RCC 7860 (cell line): Measurements from ENCODE around the gene ST3GAL5.
A peak's percentile ranks its signal among the peaks of the same experiment; 100 is the strongest.
"Not testable (repeated sequence)": the region's sequence is repeated elsewhere in the genome, so short reads cannot be mapped to it uniquely, and the experiment has no call there.

Source experiments
- DNase-seq: peaks from one replicate; pipeline ENCODE4 v3.0.0-alpha.2; 2015; ENCODE audit warnings: low spot score
- FAIRE-seq: peaks from 2 replicates; lab custom pipeline; 2012; peaks lifted over from hg19 to GRCh38; lab: Jason Lieb, UNC

ST3GAL5 gene

GRCh38 chr2:85888684-85889626 is at the start of gene ST3GAL5:
Gene ST3GAL5, minus strand, starts transcription at chr2:85888990. Its CDS starts 85 bp downstream, at chr2:85888905.
- FAIRE-seq (no peak), DNase-seq (peak; percentile 59)

GRCh38 chr2:85938456-85938855 is 49.7 kb upstream of the ST3GAL5 start:
- FAIRE-seq (no peak), DNase-seq (no peak)

GRCh38 chr2:85937069-85937439 is 48.3 kb upstream of the ST3GAL5 start:
- FAIRE-seq (no peak), DNase-seq (no peak)

- FAIRE-seq (peak; percentile 63), DNase-seq (peak; percentile 87)
Observed at GRCh38 chr2:85936421-85937068, 47.8 kb upstream of the ST3GAL5 start.

- DNase-seq, result peak; percentile 95
- FAIRE-seq, result peak; percentile 97
Observed at GRCh38 chr2:85935746-85936208, 47.0 kb upstream of the ST3GAL5 start.

GRCh38 chr2:85935170-85935745 is 46.5 kb upstream of the ST3GAL5 start:
- no peak for FAIRE-seq

GRCh38 chr2:85933753-85934594 is 45.2 kb upstream of the ST3GAL5 start:
- peak; percentile 94 for FAIRE-seq
- peak; percentile 87 for DNase-seq

More at GRCh38 chr2:85935170-85935745, 46.5 kb upstream of the ST3GAL5 start:
- no peak for DNase-seq

- not testable (repeated sequence) for FAIRE-seq, DNase-seq
Observed at GRCh38 chr2:85931151-85931550, 42.4 kb upstream of the ST3GAL5 start.

GRCh38 chr2:85930129-85931124 is 41.6 kb upstream of the ST3GAL5 start:
- DNase-seq, result peak; percentile 26

GRCh38 chr2:85929096-85930050 is 40.6 kb upstream of the ST3GAL5 start:
- peak; percentile 58 for DNase-seq
- FAIRE-seq, result peak; percentile 85

More at GRCh38 chr2:85930129-85931124, 41.6 kb upstream of the ST3GAL5 start:
- FAIRE-seq, result no peak

- FAIRE-seq (no peak), DNase-seq (no peak)
Observed at GRCh38 chr2:85926931-85927661, 38.3 kb upstream of the ST3GAL5 start.

- FAIRE-seq, result no peak
- DNase-seq, result no peak
Observed at GRCh38 chr2:85926526-85926925, 37.7 kb upstream of the ST3GAL5 start.

- DNase-seq, result no peak
- no peak for FAIRE-seq
Observed at GRCh38 chr2:85925216-85925671, 36.5 kb upstream of the ST3GAL5 start.

GRCh38 chr2:85924522-85924921 is 35.7 kb upstream of the ST3GAL5 start:
- DNase-seq (no peak), FAIRE-seq (no peak)

- FAIRE-seq, result no peak
Observed at GRCh38 chr2:85922199-85922598, 33.4 kb upstream of the ST3GAL5 start.

GRCh38 chr2:85921659-85922058 is 32.9 kb upstream of the ST3GAL5 start:
- FAIRE-seq (no peak), DNase-seq (no peak)

More at GRCh38 chr2:85922199-85922598, 33.4 kb upstream of the ST3GAL5 start:
- DNase-seq, result no peak
